HG03066 (cell line): Measurements from ENCODE around the gene SPOUT1.
"Not testable (repeated sequence)": the region's sequence is repeated elsewhere in the genome, so short reads cannot be mapped to it uniquely, and the experiment has no call there.

ENCODE experiments used
- ATAC-seq: cut with Tn5 transposase; IDR thresholded peaks from one replicate; pipeline ENCODE4 v1.9.1; 2021; ENCODE audit warnings: low read depth; ENCODE audit not compliant: unreplicated experiment

SPOUT1 gene

DNA sequence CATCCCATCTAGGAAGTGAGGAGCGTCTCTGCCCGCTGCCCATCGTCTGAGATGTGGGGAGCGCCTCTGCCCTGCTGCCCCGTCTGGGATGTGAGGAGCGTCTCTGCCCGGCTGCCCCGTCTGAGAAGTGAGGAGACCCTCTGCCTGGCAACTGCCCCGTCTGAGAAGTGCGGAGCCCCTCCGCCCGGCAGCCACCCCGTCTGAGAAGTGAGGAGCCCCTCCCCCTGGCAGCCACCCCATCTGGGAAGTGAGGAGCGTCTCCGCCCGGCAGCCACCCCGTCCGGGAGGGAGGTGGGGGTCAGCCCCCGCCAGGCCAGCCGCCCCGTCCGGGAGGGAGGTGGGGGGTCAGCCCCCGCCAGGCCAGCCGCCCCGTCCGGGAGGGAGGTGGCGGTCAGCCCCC lies 49.5 kb downstream of the SPOUT1 start:
- not testable (repeated sequence) for ATAC-seq

GRCh38 chr9:128774804-128775203 lies 54.8 kb downstream of the SPOUT1 start:
- ATAC-seq = no peak

GRCh38 chr9:128773049-128773448 lies 56.5 kb downstream of the SPOUT1 start:
- no peak for ATAC-seq

DNA sequence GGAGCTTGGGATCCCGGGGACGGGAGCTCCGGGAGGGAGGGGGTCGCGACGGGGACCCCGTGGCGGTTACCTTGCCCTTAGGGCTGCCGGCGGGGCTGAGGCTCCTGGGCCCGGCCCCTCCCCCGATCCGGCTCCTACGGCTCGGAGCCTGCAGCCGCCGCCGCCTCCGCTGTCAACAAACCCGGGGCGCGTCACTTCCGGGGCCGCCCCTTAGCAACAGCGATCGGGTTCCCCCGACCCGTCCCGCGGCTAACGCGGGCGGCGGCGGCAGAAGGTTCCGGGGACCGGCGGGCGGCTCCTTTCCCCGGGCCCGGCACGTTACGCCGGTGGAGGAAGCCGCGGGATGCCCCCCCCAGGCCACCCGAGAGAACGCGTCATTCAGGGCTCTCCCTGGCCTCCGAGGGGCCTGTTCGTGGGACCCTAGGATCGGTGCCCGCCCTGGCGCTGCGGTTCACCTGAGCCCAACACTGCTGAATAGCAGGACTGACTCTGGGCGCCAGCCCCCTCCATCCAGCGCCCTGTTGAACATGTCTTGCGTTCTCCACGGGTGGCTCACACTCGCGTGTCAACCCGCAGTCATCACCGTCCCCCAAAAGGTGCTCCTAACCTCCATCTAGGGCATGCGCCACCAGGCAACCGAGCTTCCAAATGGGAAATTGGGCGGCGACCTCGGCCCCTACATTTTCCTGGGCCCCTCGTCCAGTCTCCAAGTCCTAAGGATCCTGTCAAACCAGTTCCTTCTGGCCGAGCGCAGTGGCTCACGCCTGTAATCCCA lies 57.7 kb downstream of the SPOUT1 start, which contains the start of gene ZER1:
Gene ZER1, minus strand, starts transcription at position 183 of the 775 bp plus-strand sequence. CDS start 16,362 bp downstream, outside the sequence.
- peak; percentile 84 for ATAC-seq

- ATAC-seq = peak; percentile 42
Observed at GRCh38 chr9:128771094-128771721, 58.4 kb downstream of the SPOUT1 start.

GRCh38 chr9:128770286-128771030 lies 59.1 kb downstream of the SPOUT1 start:
- ATAC-seq = no peak
